Activated B cell treated with CpG ODN at 0.5 μM for 24 hours (primary cell): ENCODE measurements around the gene RAB8A. TPM values are rescaled to one million over a fixed set of nuclear protein-coding genes. Genes with fewer than 3 reads are reported as not detected.
"Not testable (repeated sequence)": the region's sequence is repeated elsewhere in the genome, so short reads cannot be mapped to it uniquely, and the experiment has no call there.

Experiments used
- ATAC-seq: fragments of 200-7000 bp; cut with Tn5 transposase; one replicate; pipeline ENCODE4 v1.10.0; 2021; ENCODE audit warnings: low read depth, mild to moderate bottlenecking, moderate library complexity
- CTCF ChIA-PET: fragments of 350-600 bp; sonication (Branson Sonifier 250); formaldehyde crosslinking; loops from one replicate; lab custom pipeline; 2021; ENCODE audit warnings: antibody characterized with exemption; lab: Charles Lee
- POLR2A ChIA-PET: fragments of 350-600 bp; sonication (Branson Sonifier 250); formaldehyde crosslinking; loops from one replicate; lab custom pipeline; 2021; ENCODE audit warnings: antibody characterized with exemption; lab: Charles Lee
- DNase-seq: peaks from one replicate; pipeline ENCODE4 v3.0.0; 2022
- H3K27ac Mint-ChIP-seq: one replicate; pipeline ENCODE4 v1.8.0; 2020; ENCODE audit warnings: mixed read lengths
- H3K27me3 Mint-ChIP-seq: one replicate; pipeline ENCODE4 v1.8.0; 2021; ENCODE audit warnings: mixed read lengths
- H3K36me3 Mint-ChIP-seq: one replicate; pipeline ENCODE4 v1.8.0; 2021; ENCODE audit warnings: low read depth, mixed read lengths
- H3K4me1 Mint-ChIP-seq: one replicate; pipeline ENCODE4 v1.8.0; 2021; ENCODE audit warnings: mixed read lengths
- H3K4me3 Mint-ChIP-seq: one replicate; pipeline ENCODE4 v1.8.0; 2020; ENCODE audit warnings: mild to moderate bottlenecking, mixed read lengths
- H3K9me3 Mint-ChIP-seq: one replicate; pipeline ENCODE4 v1.8.0; 2020; ENCODE audit warnings: mixed read lengths
- intact Hi-C: fragments of 100-400 bp; cut with micrococcal nuclease; formaldehyde crosslinking; loops from one replicate; pipeline ENCODE4 v1.15.1; 2024
- total RNA-seq: library from RNA; stranded (reverse); gene quantifications from 2 replicates; pipeline ENCODE4 v1.2.3, GENCODE V29; 2022
- TF ChIP-seq, protein P1 (sequence below): fragments of 200-600 bp; IDR thresholded peaks from one replicate; pipeline ENCODE4 v1.8.0; 2022; ENCODE audit warnings: antibody characterized with exemption, mild to moderate bottlenecking

RAB8A gene
- total RNA-seq, 1 donor from 2014 or later = 157 TPM

- intact Hi-C loops = loop anchor here (1.0 to 10.0 kb wide), 6 partner anchors 8 to 509 kb away; partner anchors contain the start of genes KLF2 and RAB8A
- Mint-ChIP-seq H3K4me3 (peak overlapping the region; percentile 90), H3K27me3 (no peaks in the 10 kb centered on the region), H3K27ac (peak overlapping the region; percentile 98), H3K36me3 (peaks cover 49% of the 10 kb centered on the region), H3K4me1 (peaks cover 72% of the 10 kb centered on the region), H3K9me3 (no peaks in the 10 kb centered on the region)
- DNase-seq (no peak), ATAC-seq (no peak)
- TF ChIP-seq, protein P1, sequence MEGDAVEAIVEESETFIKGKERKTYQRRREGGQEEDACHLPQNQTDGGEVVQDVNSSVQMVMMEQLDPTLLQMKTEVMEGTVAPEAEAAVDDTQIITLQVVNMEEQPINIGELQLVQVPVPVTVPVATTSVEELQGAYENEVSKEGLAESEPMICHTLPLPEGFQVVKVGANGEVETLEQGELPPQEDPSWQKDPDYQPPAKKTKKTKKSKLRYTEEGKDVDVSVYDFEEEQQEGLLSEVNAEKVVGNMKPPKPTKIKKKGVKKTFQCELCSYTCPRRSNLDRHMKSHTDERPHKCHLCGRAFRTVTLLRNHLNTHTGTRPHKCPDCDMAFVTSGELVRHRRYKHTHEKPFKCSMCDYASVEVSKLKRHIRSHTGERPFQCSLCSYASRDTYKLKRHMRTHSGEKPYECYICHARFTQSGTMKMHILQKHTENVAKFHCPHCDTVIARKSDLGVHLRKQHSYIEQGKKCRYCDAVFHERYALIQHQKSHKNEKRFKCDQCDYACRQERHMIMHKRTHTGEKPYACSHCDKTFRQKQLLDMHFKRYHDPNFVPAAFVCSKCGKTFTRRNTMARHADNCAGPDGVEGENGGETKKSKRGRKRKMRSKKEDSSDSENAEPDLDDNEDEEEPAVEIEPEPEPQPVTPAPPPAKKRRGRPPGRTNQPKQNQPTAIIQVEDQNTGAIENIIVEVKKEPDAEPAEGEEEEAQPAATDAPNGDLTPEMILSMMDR = no peak
- ChIA-PET POLR2A (interaction anchor here (0.6 to 8.1 kb wide), 34 partner anchors 7 to 1227 kb away, joined by 3 to 110 read pairs (median 5); partner anchors contain the start of genes AP1M1, FAM32A, HSH2D and KLF2), CTCF (interaction anchor here (1.2 to 2.1 kb wide), 5 partner anchors 8 to 36 kb away, joined by 3 to 12 read pairs (median 5); no protein-coding TSS in a partner anchor)
Measured at GRCh38 chr19:16077984-16078758, 33.5 kb upstream of the RAB8A start.

GRCh38 chr19:16078759-16079707, 32.7 kb upstream of the RAB8A start:
- TF ChIP-seq, protein P1 = no peak
- peaks cover 74% of the 10 kb centered on the region for H3K4me1 Mint-ChIP-seq
- DNase-seq = no peak
- POLR2A ChIA-PET = interaction anchor here (0.6 to 8.1 kb wide), 28 partner anchors 6 to 1226 kb away, joined by 3 to 110 read pairs (median 5); partner anchors contain the start of genes AP1M1, FAM32A, HSH2D and KLF2
- ATAC-seq = peak; percentile 66
- H3K27me3 Mint-ChIP-seq = no peaks in the 10 kb centered on the region
- intact Hi-C loops = loop anchor here (1.0 to 10.0 kb wide), 8 partner anchors 9 to 508 kb away; partner anchors contain the start of genes KLF2 and RAB8A
- H3K9me3 Mint-ChIP-seq = no peaks in the 10 kb centered on the region
- H3K36me3 Mint-ChIP-seq = peaks cover 56% of the 10 kb centered on the region
- peak overlapping the region; percentile 98 for H3K27ac Mint-ChIP-seq
- peak overlapping the region; percentile 90 for H3K4me3 Mint-ChIP-seq
- CTCF ChIA-PET = interaction anchor here (1.2 to 2.1 kb wide), 5 partner anchors 8 to 37 kb away, joined by 3 to 12 read pairs (median 5); no protein-coding TSS in a partner anchor

- Mint-ChIP-seq H3K27ac (no peak overlapping the region), H3K27me3 (no peaks in the 10 kb centered on the region), H3K36me3 (peaks cover 85% of the 10 kb centered on the region), H3K4me3 (no peak overlapping the region), H3K9me3 (no peaks in the 10 kb centered on the region), H3K4me1 (peaks cover 63% of the 10 kb centered on the region)
- intact Hi-C loops = no loop called here
- ChIA-PET POLR2A (interaction anchor here (0.6 to 4.4 kb wide), 14 partner anchors 8 to 368 kb away, joined by 3 to 45 read pairs (median 6); partner anchors contain the start of genes FAM32A, KLF2, RAB8A and TPM4), CTCF (interaction anchor here (0.6 to 0.9 kb wide), 2 partner anchors 14 to 370 kb away, joined by 3 to 4 read pairs; no protein-coding TSS in a partner anchor)
- DNase-seq = no peak
- no peak for ATAC-seq
- TF ChIP-seq, protein P1 = no peak
Measured at GRCh38 chr19:16084067-16084685, 27.5 kb upstream of the RAB8A start.

DNA sequence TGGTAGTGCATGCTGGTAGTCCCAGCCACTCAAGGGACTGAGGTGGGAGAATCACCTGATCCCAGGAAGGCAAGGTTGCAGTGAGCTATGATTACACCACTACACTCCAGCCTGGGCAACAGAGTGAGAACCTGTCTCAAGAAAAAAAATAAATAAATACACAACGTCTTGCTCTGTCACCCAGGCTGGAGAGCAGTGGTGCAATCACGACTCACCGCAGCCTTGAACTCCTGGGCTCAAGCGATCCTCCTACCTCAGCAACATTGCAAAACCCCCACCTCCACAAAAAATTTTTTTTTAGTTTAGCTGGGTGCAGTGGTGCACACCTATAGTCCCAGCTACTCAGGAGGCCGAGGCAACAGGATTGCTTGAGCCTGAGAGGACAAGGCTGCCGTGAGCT, 26.6 kb upstream of the RAB8A start:
- ChIA-PET CTCF (interaction anchor here (0.6 kb wide), 1 partner anchor 19 kb away, joined by 3 read pairs; no protein-coding TSS in a partner anchor), POLR2A (interaction anchor here (1.1 to 4.4 kb wide), 7 partner anchors 9 to 101 kb away, joined by 3 to 45 read pairs (median 16); partner anchors contain the start of genes FAM32A, RAB8A and TPM4)
- no peak overlapping the region for H3K4me3 Mint-ChIP-seq
- DNase-seq (no peak), ATAC-seq (no peak)
- TF ChIP-seq, protein P1 = no peak
- peaks cover 89% of the 10 kb centered on the region for H3K36me3 Mint-ChIP-seq
- H3K9me3 Mint-ChIP-seq = no peaks in the 10 kb centered on the region
- H3K27me3 Mint-ChIP-seq = no peaks in the 10 kb centered on the region
- peaks cover 53% of the 10 kb centered on the region for H3K4me1 Mint-ChIP-seq
- peak overlapping the region; percentile 93 for H3K27ac Mint-ChIP-seq
- intact Hi-C loops = no loop called here

DNA sequence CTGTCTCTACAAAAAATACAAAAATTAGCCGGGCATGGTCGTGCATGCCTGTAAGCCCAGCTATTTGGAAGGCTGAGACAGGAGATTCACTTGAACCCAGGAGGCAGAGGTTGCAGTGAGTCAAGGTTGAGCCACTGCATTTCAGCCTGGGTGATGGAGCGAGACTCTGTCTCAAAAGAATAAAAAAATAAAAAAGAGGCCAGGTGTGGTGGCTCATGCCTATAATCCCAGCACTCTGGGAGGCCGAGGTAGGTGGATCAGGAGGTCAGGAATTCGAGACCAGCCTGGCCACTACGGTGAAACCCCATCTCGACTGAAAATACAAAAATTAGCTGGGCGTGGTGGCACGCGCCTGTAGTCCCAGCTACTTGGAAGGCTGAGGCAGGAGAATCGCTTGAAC, 24.3 kb upstream of the RAB8A start:
- CTCF ChIA-PET = interaction anchor here (1.0 to 1.6 kb wide), 3 partner anchors 9 to 24 kb away, joined by 3 to 5 read pairs (median 4); partner anchors contain the start of gene RAB8A
- H3K9me3 Mint-ChIP-seq, ATAC-seq, DNase-seq, H3K27me3 Mint-ChIP-seq, H3K4me3 Mint-ChIP-seq, intact Hi-C loops, H3K27ac Mint-ChIP-seq: not testable (repeated sequence)
- Mint-ChIP-seq H3K4me1 (peaks cover 32% of the 10 kb centered on the region), H3K36me3 (peaks cover 87% of the 10 kb centered on the region)
- POLR2A ChIA-PET = interaction anchor here (0.9 to 3.9 kb wide), 6 partner anchors 8 to 30 kb away, joined by 3 to 45 read pairs (median 10); partner anchors contain the start of gene TPM4
